ENCODE measurements around the gene ZMYND11.
A peak's percentile ranks its signal among the peaks of the same experiment; 100 is the strongest.

Gene ZMYND11

GRCh38 chr10:94613-95012 is 40.6 kb upstream of the ZMYND11 start:
- Histone ChIP-seq H3K4me3 (no peak overlapping the region), H3K27ac (no peak overlapping the region), H3K4me2 (no peak overlapping the region), H3K4me1 (0 out of 20 replicates have a peak, but pooled peaks cover 0 to 8% (median 0%) of the 10 kb centered on the region in 10 experiments), H3K9ac (no peak overlapping the region), H3K36me3 (peaks cover 0 to 10% (median 0%) of the 10 kb centered on the region in 11 experiments; a peak in 2 of 22 replicates), H4K20me1 (no peaks in the 10 kb centered on the region), H3K27me3 (no peaks in the 10 kb centered on the region), H3K9me3 (replicated peaks in 1 of 11) (peaks cover 52 to 68% (median 54%) of the 10 kb centered on the region in 11 experiments)
- no peak for TF ChIP-seq Cebpa-rat (IDR thresholded peaks at IDR 0.05)

GRCh38 chr10:95356-96115 is 39.7 kb upstream of the ZMYND11 start:
- TF ChIP-seq Cebpa-rat (IDR thresholded peaks at IDR 0.05) = no peak
- no peak overlapping the region for H3K27ac ChIP-seq
- no peak overlapping the region for H3K4me2 ChIP-seq
- no peaks in the 10 kb centered on the region for H3K27me3 ChIP-seq
- peaks cover 0 to 10% (median 0%) of the 10 kb centered on the region in 11 experiments; a peak in 2 of 22 replicates for H3K36me3 ChIP-seq
- 0 out of 20 replicates have a peak, but pooled peaks cover 0 to 8% (median 0%) of the 10 kb centered on the region in 10 experiments for H3K4me1 ChIP-seq
- H3K9ac ChIP-seq = no peak overlapping the region
- no peaks in the 10 kb centered on the region for H4K20me1 ChIP-seq
- no peak overlapping the region for H3K4me3 ChIP-seq
- H3K9me3 ChIP-seq (replicated peaks in 1 of 11) = peaks cover 52 to 74% (median 61%) of the 10 kb centered on the region in 11 experiments

GRCh38 chr10:96466-96865 is 38.8 kb upstream of the ZMYND11 start:
- Histone ChIP-seq H3K27me3 (no peaks in the 10 kb centered on the region), H3K9me3 (replicated peaks in 1 of 11) (peaks cover 52 to 71% (median 65%) of the 10 kb centered on the region in 11 experiments), H3K36me3 (peaks cover 0 to 10% (median 0%) of the 10 kb centered on the region in 11 experiments; a peak in 2 of 22 replicates), H3K9ac (no peak overlapping the region), H3K4me3 (no peak overlapping the region), H3K4me1 (0 out of 20 replicates have a peak, but pooled peaks cover 0 to 8% (median 0%) of the 10 kb centered on the region in 10 experiments), H4K20me1 (no peaks in the 10 kb centered on the region), H3K4me2 (no peak overlapping the region), H3K27ac (no peak overlapping the region)
- no peak for TF ChIP-seq Cebpa-rat (IDR thresholded peaks at IDR 0.05)

- H3K36me3 ChIP-seq = no peaks in the 10 kb centered on the region; a peak in 1 of 22 replicates
Measured at GRCh38 chr10:104416-104815, 30.8 kb upstream of the ZMYND11 start.

GRCh38 chr10:104862-105565 is 30.2 kb upstream of the ZMYND11 start:
- Histone ChIP-seq H3K4me3 (no peak overlapping the region), H3K36me3 (no peaks in the 10 kb centered on the region; a peak in 1 of 22 replicates), H3K9me3 (replicated peaks in 1 of 11) (peaks cover 24 to 46% (median 30%) of the 10 kb centered on the region in 11 experiments), H4K20me1 (no peaks in the 10 kb centered on the region), H3K27me3 (no peaks in the 10 kb centered on the region), H3K4me2 (no peak overlapping the region), H3K9ac (no peak overlapping the region), H3K27ac (no peak overlapping the region), H3K4me1 (peaks cover 0 to 6% (median 0%) of the 10 kb centered on the region in 10 experiments; a peak in 1 of 20 replicates)
- TF ChIP-seq Cebpa-rat (IDR thresholded peaks at IDR 0.05) = no peak

More at GRCh38 chr10:104416-104815, 30.8 kb upstream of the ZMYND11 start:
- no peak overlapping the region for H3K4me2 ChIP-seq
- H3K9ac ChIP-seq = no peak overlapping the region
- no peak for TF ChIP-seq Cebpa-rat (IDR thresholded peaks at IDR 0.05)
- no peak overlapping the region for H3K27ac ChIP-seq
- no peaks in the 10 kb centered on the region for H4K20me1 ChIP-seq
- 0 out of 20 replicates have a peak overlapping the region, but pooled peaks of 1 of the 10 experiments have one; percentile 3 for H3K4me3 ChIP-seq
- peaks cover 26 to 48% (median 35%) of the 10 kb centered on the region in 11 experiments for H3K9me3 ChIP-seq (replicated peaks in 1 of 11)
- peaks cover 0 to 6% (median 0%) of the 10 kb centered on the region in 10 experiments; a peak in 1 of 20 replicates for H3K4me1 ChIP-seq
- no peaks in the 10 kb centered on the region for H3K27me3 ChIP-seq

- H3K36me3 ChIP-seq = no peaks in the 10 kb centered on the region; a peak in 1 of 22 replicates
- no peak overlapping the region for H3K27ac ChIP-seq
- H3K4me1 ChIP-seq = peaks cover 0 to 6% (median under 1%) of the 10 kb centered on the region in 10 experiments; a peak in 5 of 20 replicates
- no peak overlapping the region for H3K9ac ChIP-seq
- H3K4me3 ChIP-seq = no peak overlapping the region
- no peaks in the 10 kb centered on the region for H4K20me1 ChIP-seq
- TF ChIP-seq Cebpa-rat (IDR thresholded peaks at IDR 0.05) = no peak
- H3K27me3 ChIP-seq = no peaks in the 10 kb centered on the region
- H3K4me2 ChIP-seq = no peak overlapping the region
- peaks cover 21 to 45% (median 33%) of the 10 kb centered on the region in 11 experiments for H3K9me3 ChIP-seq (replicated peaks in 1 of 11)
Measured at GRCh38 chr10:105806-106205, 29.4 kb upstream of the ZMYND11 start.

GRCh38 chr10:106740-107139 is 28.5 kb upstream of the ZMYND11 start:
- peaks cover 25 to 46% (median 40%) of the 10 kb centered on the region in 11 experiments for H3K9me3 ChIP-seq (replicated peaks in 1 of 11)
- no peak overlapping the region for H3K27ac ChIP-seq
- no peaks in the 10 kb centered on the region; a peak in 1 of 22 replicates for H3K36me3 ChIP-seq
- H3K4me1 ChIP-seq = peaks cover 0 to 8% (median 2%) of the 10 kb centered on the region in 10 experiments; a peak in 6 of 20 replicates
- H3K27me3 ChIP-seq = no peaks in the 10 kb centered on the region
- H3K9ac ChIP-seq = no peak overlapping the region
- peak overlapping the region in 1 of 11 experiments; percentile 26; a peak in 1 of 22 replicates for H3K4me2 ChIP-seq
- TF ChIP-seq Cebpa-rat (IDR thresholded peaks at IDR 0.05) = no peak
- H4K20me1 ChIP-seq = no peaks in the 10 kb centered on the region
- no peak overlapping the region for H3K4me3 ChIP-seq

GRCh38 chr10:112246-112645 is 23.0 kb upstream of the ZMYND11 start:
- TF ChIP-seq Cebpa-rat (IDR thresholded peaks at IDR 0.05) = no peak
- Histone ChIP-seq H3K9me3 (replicated peaks in 1 of 11) (peaks cover 5 to 18% (median 14%) of the 10 kb centered on the region in 11 experiments; a peak in 12 of 22 replicates), H3K27me3 (no peaks in the 10 kb centered on the region), H3K27ac (no peak overlapping the region), H3K4me1 (peaks cover 0 to 8% (median 0%) of the 10 kb centered on the region in 10 experiments; a peak in 5 of 20 replicates), H3K9ac (no peak overlapping the region), H3K36me3 (no peaks in the 10 kb centered on the region), H4K20me1 (no peaks in the 10 kb centered on the region), H3K4me3 (no peak overlapping the region), H3K4me2 (no peak overlapping the region)

GRCh38 chr10:124874-125273 is 10.4 kb upstream of the ZMYND11 start:
- Histone ChIP-seq H3K36me3 (no peaks in the 10 kb centered on the region), H3K4me3 (no peak overlapping the region), H3K9me3 (replicated peaks in 1 of 11) (peaks cover 0 to 14% (median 6%) of the 10 kb centered on the region in 11 experiments; a peak in 8 of 22 replicates), H3K27ac (no peak overlapping the region), H3K27me3 (peaks cover 0 to 15% (median 0%) of the 10 kb centered on the region in 11 experiments; a peak in 2 of 22 replicates), H4K20me1 (no peaks in the 10 kb centered on the region), H3K4me1 (peaks cover 0 to 27% (median 16%) of the 10 kb centered on the region in 10 experiments; a peak in 15 of 20 replicates), H3K4me2 (0 out of 22 replicates have a peak overlapping the region, but pooled peaks of 2 of the 11 experiments have one; percentile 18 to 19), H3K9ac (no peak overlapping the region)
- no peak for TF ChIP-seq Cebpa-rat (IDR thresholded peaks at IDR 0.05)

Measured in BLaER1 treated with 17β-estradiol and CSF1 and Interleukin-3, amounts not matched to agents 10 nM and 100 nM (cell line).